A673 (cell line): ENCODE data around the gene CHRM4. TPM values are rescaled to one million over a fixed set of nuclear protein-coding genes. Genes with fewer than 3 reads are reported as not detected.

Experiments used
- BruUV-seq: library from RNA; stranded (reverse); fragments of 400-500 nt; replicated peaks from 2 replicates; lab custom pipeline; 2021; lab: Mats Ljungman, UMichigan
- CTCF ChIA-PET: fragments of 300-600 bp; sonication (Branson Sonifier 250); formaldehyde crosslinking; loops from one replicate; lab custom pipeline; 2022; ENCODE audit warnings: antibody characterized with exemption; lab: Charles Lee
- POLR2A ChIA-PET: fragments of 300-600 bp; sonication (Branson Sonifier 250); formaldehyde crosslinking; loops from one replicate; lab custom pipeline; 2022; ENCODE audit warnings: antibody characterized with exemption; ENCODE audit not compliant: low non-redundant PET; lab: Charles Lee
- DNase-seq: peaks from one replicate; pipeline ENCODE4 v3.0.0-alpha.2; 2015; ENCODE audit warnings: low spot score
- H3K27ac ChIP-seq: fragments of 200-600 bp; sonication (generic); 2 replicates; pipeline ENCODE4 v1.5.1; 2016; ENCODE audit warnings: mixed run types, low read depth, mild to moderate bottlenecking, mixed read lengths, antibody characterized with exemption, low read length; ENCODE audit not compliant: poor library complexity, severe bottlenecking
- H3K27me3 ChIP-seq: fragments of 200-600 bp; sonication (generic); replicated peaks from 2 replicates; pipeline ENCODE4 v1.6.1; 2017; ENCODE audit warnings: mixed run types, low read depth, mild to moderate bottlenecking, mixed read lengths, antibody characterized with exemption, low read length; ENCODE audit not compliant: insufficient read depth, poor library complexity
- H3K36me3 ChIP-seq: fragments of 200-600 bp; sonication (generic); 2 replicates; pipeline ENCODE4 v1.6.1; 2016; ENCODE audit warnings: mixed run types, mild to moderate bottlenecking, mixed read lengths, antibody characterized with exemption, low read length; ENCODE audit not compliant: insufficient read depth, poor library complexity, severe bottlenecking
- H3K4me1 ChIP-seq: fragments of 200-600 bp; sonication (generic); 2 replicates; pipeline ENCODE4 v1.6.1; 2017; ENCODE audit warnings: mixed run types, mild to moderate bottlenecking, mixed read lengths, antibody characterized with exemption, low read length; ENCODE audit not compliant: insufficient read depth, poor library complexity, severe bottlenecking
- H3K4me3 ChIP-seq: fragments of 200-600 bp; sonication (generic); 2 replicates; pipeline ENCODE4 v1.5.1; 2016; ENCODE audit warnings: low read depth, mixed run types, mild to moderate bottlenecking, mixed read lengths, low read length; ENCODE audit not compliant: poor library complexity, severe bottlenecking
- H3K9me3 ChIP-seq: fragments of 200-600 bp; sonication (generic); 2 replicates; pipeline ENCODE4 v1.6.1; 2016; ENCODE audit warnings: mixed run types, low read depth, mild to moderate bottlenecking, mixed read lengths, antibody characterized with exemption, low read length; ENCODE audit not compliant: poor library complexity, severe bottlenecking
- CTCF ChIP-seq: fragments of 300-800, 200-600 bp; sonication (generic); conservative IDR thresholded peaks from 2 replicates; pipeline ENCODE4 v1.5.1; 2017; ENCODE audit warnings: low read depth, mild to moderate bottlenecking, antibody characterized with exemption, low read length, moderate library complexity, mixed read lengths
- EZH2 ChIP-seq: fragments of 200-600 bp; sonication (generic); IDR thresholded peaks from 2 replicates; pipeline ENCODE4 v1.6.1; 2017; ENCODE audit warnings: borderline replicate concordance, low read depth, mild to moderate bottlenecking, mixed read lengths, antibody characterized with exemption, low read length; ENCODE audit not compliant: poor library complexity, severe bottlenecking
- intact Hi-C: fragments of 100-400 bp; cut with micrococcal nuclease; formaldehyde crosslinking; loops from one replicate; pipeline ENCODE4 v1.10.0; 2022; ENCODE audit not compliant: unreplicated experiment
- total RNA-seq: library from RNA; stranded (reverse); gene quantifications from 2 replicates; pipeline ENCODE4 v1.2.3, GENCODE V29; 2021

The CHRM4 gene
- total RNA-seq, 1 experiment from 2014 or later = not detected

DNA sequence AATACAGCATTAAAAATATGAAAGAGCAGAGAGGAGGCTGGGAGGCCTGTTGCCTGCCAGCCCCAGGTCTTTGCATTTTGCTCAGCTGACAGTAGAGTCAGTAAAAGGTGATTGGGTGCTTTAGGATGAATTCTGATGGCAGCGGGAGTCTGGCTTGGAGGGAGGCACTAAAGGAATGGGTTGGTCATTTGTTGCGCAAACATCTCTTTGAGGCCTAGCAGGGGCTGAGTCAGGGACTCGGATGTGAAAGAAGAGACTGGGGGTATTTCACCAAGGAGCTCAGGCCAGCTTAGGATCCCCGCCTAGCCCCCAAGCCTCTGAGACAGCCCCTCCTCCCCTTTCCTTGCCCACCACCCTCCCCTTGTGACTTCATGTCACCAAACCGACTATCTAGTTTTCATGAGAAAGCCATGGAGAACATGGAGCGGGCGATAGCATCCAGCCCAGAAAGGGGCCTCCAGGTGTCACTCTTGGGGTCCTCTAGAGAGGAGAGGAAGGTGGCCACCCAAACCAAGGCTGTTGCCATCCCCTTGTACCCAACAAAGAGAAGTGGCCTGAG is 34.6 kb downstream of the CHRM4 start:
- H3K4me3 ChIP-seq = no peak overlapping the region
- intact Hi-C loops = no loop called here
- TF ChIP-seq EZH2 (no peak), CTCF (no peak)
- peaks cover 9% of the 10 kb centered on the region for H3K36me3 ChIP-seq
- BruUV-seq = no TSS peak
- POLR2A ChIA-PET = interaction anchor here (0.7 kb wide), 1 partner anchor 9 kb away, joined by 3 read pairs; no protein-coding TSS in a partner anchor
- H3K9me3 ChIP-seq = no peaks in the 10 kb centered on the region
- CTCF ChIA-PET = interaction anchor here (0.7 to 1.5 kb wide), 2 partner anchors 10 to 12 kb away, joined by 3 to 5 read pairs; partner anchors contain the start of gene DGKZ
- H3K27ac ChIP-seq = peak overlapping the region; percentile 15
- H3K4me1 ChIP-seq = peaks cover 45% of the 10 kb centered on the region
- no peaks in the 10 kb centered on the region for H3K27me3 ChIP-seq
- DNase-seq = peak; percentile 53

DNA sequence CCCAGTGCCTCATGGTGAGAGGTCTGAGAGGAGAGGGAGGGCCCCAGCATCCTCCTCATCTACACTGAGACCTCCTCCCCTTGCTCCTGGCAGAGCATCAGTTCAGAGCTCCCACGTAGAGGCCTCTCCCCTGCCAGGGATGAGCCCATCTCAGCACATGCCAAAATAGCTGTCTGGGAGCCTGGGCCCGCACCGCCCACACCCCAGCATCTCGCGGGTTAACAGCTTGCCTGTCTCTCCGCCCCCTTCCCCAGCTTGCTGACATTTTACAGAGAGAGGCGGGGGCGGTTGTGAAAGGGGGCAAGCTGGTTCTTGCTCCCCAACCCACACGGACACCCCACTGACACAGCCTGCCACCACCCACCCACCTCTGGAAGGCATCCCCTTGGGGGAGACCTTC is 37.9 kb downstream of the CHRM4 start:
- no peaks in the 10 kb centered on the region for H3K27me3 ChIP-seq
- no TSS peak for BruUV-seq
- DNase-seq = peak; percentile 88
- H3K4me1 ChIP-seq = peaks cover 54% of the 10 kb centered on the region
- TF ChIP-seq CTCF (no peak), EZH2 (no peak)
- no peaks in the 10 kb centered on the region for H3K9me3 ChIP-seq
- H3K36me3 ChIP-seq = peaks cover 9% of the 10 kb centered on the region
- POLR2A ChIA-PET = interaction anchor here (0.6 kb wide), 1 partner anchor 112 kb away, joined by 10 read pairs; no protein-coding TSS in a partner anchor
- peak overlapping the region; percentile 45 for H3K27ac ChIP-seq
- intact Hi-C loops = no loop called here
- CTCF ChIA-PET = interaction anchor here (1.3 kb wide), 1 partner anchor 35 kb away, joined by 4 read pairs; no protein-coding TSS in a partner anchor
- H3K4me3 ChIP-seq = no peak overlapping the region

DNA sequence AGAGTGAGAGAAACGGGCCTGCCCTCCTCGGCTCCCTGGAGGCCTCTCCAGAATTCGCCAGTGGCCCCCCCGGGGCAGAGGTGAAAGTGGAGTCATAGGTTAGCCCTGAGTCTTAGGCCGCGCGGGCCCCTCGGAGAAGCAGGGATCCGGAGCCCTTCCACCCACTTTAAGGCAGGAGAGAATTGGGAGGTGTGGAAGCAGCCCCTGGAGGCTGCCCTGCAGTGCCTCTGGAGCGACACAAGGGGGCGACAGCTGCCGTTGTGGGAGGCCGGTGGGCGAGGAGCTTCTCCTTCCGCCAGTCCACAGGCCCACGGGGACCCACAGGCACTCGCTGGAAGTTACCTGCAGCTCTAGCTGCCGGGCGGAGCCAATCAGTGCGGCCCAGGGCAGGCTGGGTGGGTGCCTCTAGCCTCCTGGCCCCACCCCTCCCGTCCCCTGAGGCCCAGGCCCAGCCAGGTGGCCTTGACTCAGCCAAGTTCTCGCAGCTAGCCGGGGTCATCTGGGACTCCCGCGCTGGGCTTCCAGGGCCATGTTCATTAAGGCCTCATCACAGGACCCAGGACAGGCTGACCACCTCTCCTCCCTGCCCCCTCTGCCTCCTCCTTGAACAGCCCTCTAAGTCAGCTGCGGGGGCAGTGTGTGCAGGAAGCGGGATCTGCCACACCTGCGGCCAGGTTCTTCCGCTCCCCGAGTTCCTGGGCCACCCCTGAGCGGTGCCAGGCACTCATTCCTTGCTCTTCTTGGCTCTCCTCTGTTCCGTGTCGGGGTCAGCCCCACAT is 39.3 kb downstream of the CHRM4 start:
- TF ChIP-seq EZH2 (no peak), CTCF (peak; percentile 100)
- CTCF ChIA-PET = interaction anchor here (0.6 to 2.8 kb wide), 19 partner anchors 8 to 349 kb away, joined by 3 to 27 read pairs (median 5); partner anchors contain the start of genes ARHGAP1, CHRM4 and ZNF408
- BruUV-seq = no TSS peak
- Histone ChIP-seq H3K4me3 (no peak overlapping the region), H3K4me1 (peaks cover 59% of the 10 kb centered on the region), H3K36me3 (peaks cover 9% of the 10 kb centered on the region), H3K27me3 (no peaks in the 10 kb centered on the region), H3K27ac (peak overlapping the region; percentile 45), H3K9me3 (no peaks in the 10 kb centered on the region)
- POLR2A ChIA-PET = interaction anchor here (1.0 kb wide), 1 partner anchor 9 kb away, joined by 3 read pairs; no protein-coding TSS in a partner anchor
- intact Hi-C loops = no loop called here
- DNase-seq = peak; percentile 88
